GM12892 (cell line): Measurements from ENCODE around the gene BFSP2.

Source experiments
- DNase-seq: peaks from one replicate; pipeline ENCODE4 v3.0.0; 2011; ENCODE audit not compliant: insufficient read length
- FAIRE-seq: peaks from 2 replicates; lab custom pipeline; 2011; peaks lifted over from hg19 to GRCh38; lab: Jason Lieb, UNC
- POLR2A ChIP-seq: IDR thresholded peaks from 2 replicates; pipeline ENCODE4 v1.6.1; 2011; ENCODE audit warnings: low read depth, low read length, control low read depth
- POLR2AphosphoS5 ChIP-seq: IDR thresholded peaks from 2 replicates; pipeline ENCODE4 v1.6.1; 2011; ENCODE audit warnings: low read depth, low read length, control low read depth
- TAF1 ChIP-seq: IDR thresholded peaks from 2 replicates; pipeline ENCODE4 v1.6.1; 2011; ENCODE audit warnings: low read depth, mild to moderate bottlenecking, control low read depth, low read length, borderline replicate concordance

The BFSP2 gene

DNA sequence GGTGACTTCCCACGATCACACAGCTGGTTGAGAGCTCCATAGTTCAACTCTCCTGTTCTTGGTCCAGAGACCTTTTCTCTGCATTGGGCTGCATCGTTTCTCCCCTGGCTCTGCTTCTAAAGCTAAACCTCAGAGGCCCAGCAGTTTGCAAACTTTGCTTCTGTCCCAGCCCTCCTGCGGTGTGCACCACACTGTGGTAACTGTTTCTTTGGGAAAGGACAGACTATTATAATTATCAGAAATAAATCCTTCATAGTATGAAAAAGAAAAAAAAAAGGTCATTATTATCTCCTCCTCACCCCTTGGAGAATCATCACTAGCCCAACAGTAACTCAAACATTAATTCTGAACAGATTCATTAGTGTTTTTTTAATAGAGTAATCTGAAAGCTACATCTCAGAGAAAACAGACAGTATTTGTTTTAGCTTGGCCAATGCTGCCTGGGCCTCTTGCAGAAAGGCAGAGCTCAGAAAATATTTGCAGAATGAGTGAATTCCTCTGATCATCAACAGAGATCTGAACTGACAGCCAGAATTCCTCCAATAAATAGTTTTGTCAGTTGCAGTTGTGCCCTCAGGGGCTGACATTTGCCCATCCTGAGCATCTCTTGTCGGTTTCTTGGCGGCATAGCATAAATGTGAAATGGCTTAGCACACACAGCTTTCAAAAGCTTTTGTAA lies 52.9 kb downstream of the BFSP2 start:
- TF ChIP-seq POLR2AphosphoS5 = no peak
- TF ChIP-seq POLR2A = no peak
- no peak for TF ChIP-seq TAF1
- FAIRE-seq = no peak
- DNase-seq = no peak

DNA sequence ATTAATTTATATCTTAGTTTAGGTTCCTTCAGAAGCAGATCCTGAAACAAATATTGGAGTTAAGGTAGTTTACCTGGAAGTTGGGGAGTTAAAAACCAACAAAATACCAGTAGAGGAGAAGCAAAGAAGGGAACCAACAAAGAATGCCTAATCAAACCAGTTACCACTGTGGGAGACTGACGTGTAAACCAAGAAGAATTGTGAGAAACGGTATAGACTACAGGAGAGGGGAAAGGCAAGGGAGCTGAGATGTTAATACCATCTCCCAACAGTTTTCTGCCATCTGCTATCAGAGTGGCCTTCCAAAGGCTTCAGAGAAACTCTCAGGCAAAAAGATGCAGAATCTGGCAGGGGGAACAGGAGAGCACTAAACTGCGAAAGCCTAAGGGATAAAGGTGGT lies 53.5 kb downstream of the BFSP2 start:
- no peak for FAIRE-seq
- DNase-seq = no peak
- TF ChIP-seq POLR2A = no peak

GRCh38 chr3:133455281-133455680 lies 55.4 kb downstream of the BFSP2 start:
- DNase-seq = no peak
- no peak for FAIRE-seq
- TF ChIP-seq POLR2A (no peak), TAF1 (no peak), POLR2AphosphoS5 (no peak)

DNA sequence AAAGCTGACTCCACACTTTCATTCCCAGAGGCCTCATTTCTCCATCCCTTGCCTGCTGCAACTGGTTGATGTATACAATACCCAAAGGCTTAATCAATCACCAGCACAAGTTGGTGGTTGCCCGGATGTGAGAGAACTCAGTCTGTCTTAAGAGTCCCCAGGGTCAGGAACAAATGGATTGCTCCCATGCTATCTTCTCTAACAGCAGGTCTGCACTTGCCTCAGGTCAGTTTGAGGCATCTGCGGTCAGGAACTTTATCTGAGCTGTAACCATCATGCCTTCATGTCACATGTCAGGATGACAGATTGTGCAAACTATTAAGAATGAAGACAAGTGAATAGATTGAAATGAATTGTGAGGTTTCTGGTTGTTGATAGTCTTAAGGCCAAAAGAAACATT lies 56.1 kb downstream of the BFSP2 start:
- FAIRE-seq = no peak
- no peak for DNase-seq
- TF ChIP-seq TAF1 (no peak), POLR2AphosphoS5 (no peak), POLR2A (no peak)

DNA sequence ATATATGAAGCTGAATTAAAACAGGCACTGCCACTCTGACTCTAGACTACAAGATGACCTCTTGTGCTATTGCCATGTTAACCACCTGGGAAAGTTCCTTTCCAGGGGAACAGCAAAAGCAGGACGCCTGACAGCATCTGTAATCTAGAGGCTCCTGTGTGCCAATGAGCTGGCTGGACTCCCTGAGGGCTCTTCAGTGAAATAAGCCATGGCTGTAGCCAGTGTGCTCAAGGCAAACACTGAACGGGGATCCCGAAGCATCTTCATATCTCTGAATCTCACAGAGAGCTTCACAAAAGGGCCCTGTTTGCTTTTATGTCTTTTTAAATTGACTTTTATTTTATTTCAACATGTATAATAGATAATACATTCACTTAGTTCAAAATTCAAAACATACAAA lies 57.2 kb downstream of the BFSP2 start:
- FAIRE-seq (no peak), DNase-seq (no peak)
- TF ChIP-seq POLR2A (no peak), TAF1 (no peak), POLR2AphosphoS5 (no peak)

DNA sequence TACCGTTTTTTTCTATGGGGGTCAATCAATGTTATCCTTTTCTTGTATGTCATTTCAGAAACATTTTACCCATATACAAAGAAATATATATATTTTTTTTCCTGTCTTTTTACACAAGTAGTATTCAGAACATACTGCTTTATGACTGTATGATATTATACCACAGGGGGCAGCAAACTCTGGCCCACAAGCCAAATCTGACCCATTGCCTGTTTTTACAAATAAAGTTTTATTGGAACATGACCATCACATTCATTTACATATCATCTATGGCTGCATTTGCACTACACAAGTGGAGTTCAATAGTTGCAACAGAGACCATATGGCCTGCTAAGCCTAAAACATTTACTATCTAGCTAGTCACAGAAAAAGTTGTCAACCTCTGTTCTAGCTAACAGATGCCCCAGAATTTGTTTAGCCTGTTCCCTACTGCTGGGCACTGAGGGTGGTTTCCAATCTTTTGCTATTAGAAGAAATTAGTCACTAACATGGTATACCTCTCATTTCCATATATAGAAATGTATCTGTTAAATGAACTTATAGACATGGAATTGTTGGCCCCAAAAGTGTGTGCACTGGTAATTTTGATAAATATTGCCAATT lies 57.7 kb downstream of the BFSP2 start:
- no peak for DNase-seq
- peak; percentile 36 for FAIRE-seq
- TF ChIP-seq TAF1 (no peak), POLR2A (no peak), POLR2AphosphoS5 (no peak)

DNA sequence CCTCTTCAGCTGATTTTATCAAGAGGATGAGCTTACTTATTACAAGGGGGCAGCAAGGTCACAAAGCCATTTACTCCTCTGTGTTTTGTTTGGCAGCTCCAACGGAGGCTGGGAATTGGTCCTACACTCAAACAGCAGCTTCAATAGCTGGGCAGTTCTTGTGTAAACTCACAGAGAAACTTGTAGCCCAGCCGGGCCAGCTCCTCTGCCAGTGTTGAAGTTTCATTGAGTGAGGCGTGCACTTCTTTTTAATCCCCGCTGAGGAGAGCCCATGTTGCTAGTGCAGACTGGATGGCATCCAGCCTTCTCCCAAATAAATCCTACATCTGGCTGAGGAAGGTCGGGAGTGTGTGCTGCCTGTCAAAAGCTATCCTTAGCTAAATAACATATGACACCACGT lies 59.5 kb downstream of the BFSP2 start:
- TF ChIP-seq TAF1 (no peak), POLR2AphosphoS5 (no peak), POLR2A (no peak)
- DNase-seq (no peak), FAIRE-seq (no peak)

- FAIRE-seq = no peak
- DNase-seq = no peak
- no peak for TF ChIP-seq POLR2A
- no peak for TF ChIP-seq TAF1
- TF ChIP-seq POLR2AphosphoS5 = no peak
Measured at GRCh38 chr3:133460809-133461208, 61.0 kb downstream of the BFSP2 start.

DNA sequence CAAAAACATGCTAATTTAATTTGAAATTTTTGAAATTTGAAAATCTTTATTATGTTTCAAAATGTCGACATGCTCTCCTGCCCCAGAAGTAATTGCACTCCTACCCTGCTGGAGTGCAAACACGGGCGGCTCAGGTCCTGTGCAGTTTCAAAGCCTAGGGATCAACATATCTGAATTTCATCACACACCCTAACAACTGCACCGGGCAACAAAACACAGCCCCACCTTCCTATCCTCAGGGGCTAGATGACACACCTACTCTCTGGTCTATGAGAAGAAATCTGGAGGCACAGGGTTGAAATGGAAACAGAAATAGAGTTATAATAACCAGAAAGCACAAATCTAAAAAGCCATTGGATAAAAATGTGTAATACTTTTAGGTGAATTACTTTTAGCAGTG lies 61.4 kb downstream of the BFSP2 start:
- TF ChIP-seq POLR2A (no peak), TAF1 (no peak), POLR2AphosphoS5 (no peak)
- FAIRE-seq = no peak
- DNase-seq = no peak

GRCh38 chr3:133463347-133463860 lies 63.5 kb downstream of the BFSP2 start:
- peak; percentile 44 for FAIRE-seq

DNA sequence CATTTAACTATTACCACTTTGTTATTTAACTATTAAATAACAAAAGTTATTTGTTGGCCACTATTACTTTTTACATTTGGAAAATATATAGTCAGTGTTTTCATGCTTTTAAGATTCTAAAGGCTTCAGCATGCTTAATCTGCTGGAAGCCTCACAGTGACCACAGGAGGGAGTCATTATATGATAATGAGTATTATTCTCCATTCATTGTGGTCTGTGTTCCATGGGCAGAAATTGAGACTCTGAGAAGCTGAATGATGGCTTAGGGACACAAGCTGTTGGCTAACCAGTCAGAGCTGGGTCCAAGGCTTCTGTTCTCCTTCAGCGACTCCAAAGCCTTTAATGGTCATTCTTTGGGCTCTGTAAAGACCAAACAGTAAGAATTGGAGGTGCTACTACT lies 64.7 kb downstream of the BFSP2 start:
- FAIRE-seq = no peak

More at GRCh38 chr3:133463347-133463860, 63.5 kb downstream of the BFSP2 start:
- DNase-seq = no peak
- TF ChIP-seq POLR2A = no peak
- TF ChIP-seq POLR2AphosphoS5 = no peak
- no peak for TF ChIP-seq TAF1

More for the DNA sequence above, 64.7 kb downstream of the BFSP2 start:
- TF ChIP-seq TAF1 = no peak
- no peak for TF ChIP-seq POLR2AphosphoS5
- no peak for TF ChIP-seq POLR2A
- DNase-seq = no peak
